ENCODE data around the gene SLC6A5. TPM values are rescaled to one million over a fixed set of nuclear protein-coding genes. Genes with fewer than 3 reads are reported as not detected.

Gene SLC6A5
- not detected in 2 replicates for total RNA-seq

DNA sequence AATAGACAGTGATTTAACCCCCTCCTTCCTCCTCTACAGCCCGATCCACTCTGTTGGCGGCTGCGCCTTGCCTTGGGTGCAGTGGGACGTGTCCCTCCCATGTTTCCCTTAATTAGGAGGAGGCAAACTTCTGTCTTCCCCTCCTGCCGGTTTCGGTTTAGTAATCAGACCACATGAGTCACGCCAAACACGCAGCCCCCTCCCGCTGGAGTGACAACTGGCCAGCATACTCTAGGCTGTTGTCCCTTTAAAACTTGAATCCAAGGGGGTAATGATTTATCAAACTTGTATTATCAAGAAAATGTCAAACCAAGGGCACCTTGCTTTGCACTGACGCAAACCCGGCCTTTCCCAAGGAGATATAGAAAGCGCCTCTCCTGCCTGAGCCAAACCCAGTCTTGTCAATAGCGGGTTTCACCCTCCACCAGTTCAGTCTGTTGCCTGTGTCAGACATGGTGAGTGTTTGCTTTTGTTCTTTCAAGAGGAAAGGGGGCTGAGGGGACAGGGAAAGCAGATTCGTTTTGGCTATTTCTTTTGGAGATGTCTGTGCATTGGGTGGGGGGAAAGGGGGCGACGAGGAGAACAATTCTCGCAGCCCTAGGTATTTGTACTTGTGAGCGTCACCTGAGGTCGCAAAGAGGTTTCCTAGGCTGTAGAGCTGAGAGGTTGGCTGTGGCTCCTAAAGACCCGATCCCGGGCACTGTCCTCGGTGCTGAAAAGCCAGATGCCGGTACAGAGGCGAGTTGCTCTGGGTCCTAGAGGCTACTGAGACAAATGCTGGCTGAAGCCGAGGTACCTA, at the start of gene SLC6A5:
TSS of gene SLC6A5 (plus strand) at position 388 of the 799 bp plus-strand sequence. CDS start at position 453, 65 bp downstream.

DNA sequence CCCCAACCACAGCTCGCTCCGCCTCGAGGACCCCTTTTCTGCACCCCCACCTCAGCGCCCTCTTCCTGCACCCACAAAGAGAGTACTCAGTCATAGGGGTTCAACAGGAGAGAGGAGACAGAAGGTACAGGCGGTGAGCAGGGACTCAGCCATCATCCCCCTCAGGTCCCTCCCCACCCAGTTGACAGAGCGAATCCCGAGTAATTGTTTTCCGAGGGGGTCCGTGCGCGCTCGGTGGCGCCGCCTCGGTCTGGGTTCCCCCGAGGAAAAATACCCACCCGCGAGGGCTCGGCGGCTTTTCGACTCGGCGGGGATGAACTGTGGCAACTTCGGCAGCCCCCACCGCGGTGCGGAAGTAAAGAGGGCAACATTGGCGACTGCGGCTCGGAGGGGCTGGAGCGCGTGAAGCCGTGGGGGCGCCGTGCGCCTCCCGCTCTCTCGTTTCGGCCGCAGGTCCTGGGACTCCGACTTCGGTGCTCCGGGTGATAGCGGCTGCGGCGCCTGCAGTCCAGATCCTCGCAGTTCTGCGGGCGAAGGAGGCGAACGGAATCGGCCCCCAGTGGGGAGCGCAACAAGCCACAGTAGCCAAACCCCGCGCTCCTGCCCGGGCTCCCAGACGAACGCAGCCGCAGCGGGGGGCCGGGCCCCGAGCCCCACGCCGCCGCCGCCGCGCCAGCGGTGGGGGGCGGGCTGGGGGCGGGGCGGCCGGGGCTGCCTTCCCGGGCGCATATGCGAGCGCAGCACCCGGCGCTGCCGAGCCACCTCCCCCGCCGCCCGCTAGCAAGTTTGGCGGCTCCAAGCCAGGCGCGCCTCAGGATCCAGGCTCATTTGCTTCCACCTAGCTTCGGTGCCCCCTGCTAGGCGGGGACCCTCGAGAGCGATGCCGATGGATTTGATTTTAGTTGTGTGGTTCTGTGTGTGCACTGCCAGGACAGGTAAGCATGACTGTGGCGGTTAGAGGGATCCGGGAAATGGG, 69.7 kb downstream of the SLC6A5 start, which contains the start of gene NELL1:
TSS of gene NELL1 (plus strand) at position 743 of the 976 bp plus-strand sequence.

Other genes starting within 250 kb of the SLC6A5 start
- 76.6 and 111 TPM in 2 replicates for gene HTATIP2, start 235.9 kb upstream of the SLC6A5 start, total RNA-seq
- gene PRMT3, start 211.9 kb upstream of the SLC6A5 start, total RNA-seq = 32.6 and 42.0 TPM in 2 replicates
- not detected in 2 replicates for gene NELL1, start 70.0 kb downstream of the SLC6A5 start, total RNA-seq

All from nasal cavity respiratory epithelium epithelial cell of viscerocranial mucosa (primary cell).